K562 (cell line): ENCODE measurements around the gene AASDH.

Experiments
- CTCF ChIP-seq, 3 experiments: IDR thresholded peaks in 2 of 3; conservative IDR thresholded peaks in 1 of 3; 2 replicates each; pipeline ENCODE4 v1.5.1; 2011 to 2012; ENCODE audit warnings: low read length in 3 of 3, mild to moderate bottlenecking in 3 of 3, control low read depth in 2 of 3, improper control_type of control experiment in 1 of 3, inconsistent platforms in 1 of 3, low read depth in 1 of 3, mixed read lengths in 1 of 3, moderate library complexity in 1 of 3; ENCODE audit not compliant: insufficient read depth in 2 of 3
- TAF7 ChIP-seq: fragments of 450-650 bp; IDR thresholded peaks from 2 replicates; pipeline ENCODE4 v1.6.1; 2016; ENCODE audit warnings: missing genetic modification characterization, missing compliant biosample characterization

DNA sequence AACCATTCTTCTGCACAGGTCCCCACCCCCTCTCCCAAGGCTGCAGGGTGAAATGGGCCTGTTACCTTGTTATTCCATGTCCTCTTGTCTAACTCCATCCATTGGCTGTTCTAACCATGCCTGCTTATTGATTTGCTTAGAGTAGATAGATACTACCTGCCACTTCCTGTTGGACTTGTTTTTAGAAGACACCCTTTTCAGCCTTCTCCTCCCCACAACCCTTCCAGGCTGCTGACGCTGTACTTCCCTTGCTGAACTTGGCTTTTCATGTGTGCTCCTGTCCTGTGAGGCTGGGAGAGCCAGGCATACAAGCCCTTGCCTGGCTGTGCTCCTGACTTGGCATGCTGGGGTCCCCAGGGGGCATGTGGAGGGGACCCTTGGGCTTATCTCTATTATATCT is 81.9 kb downstream of the AASDH start:
- TF ChIP-seq TAF7 (tag): no peak
- no peak for TF ChIP-seq CTCF (IDR thresholded peaks at IDR 0.05 in 2 of 3, conservative IDR thresholded peaks at IDR 0.05 in 1 of 3; ENCODE audit: insufficient read depth in 2 of 3, low read depth in 1 of 3, low read length in 3 of 3)
